GM19467 (cell line): ENCODE measurements around the gene SLC25A47.
"Not testable (repeated sequence)": the region's sequence is repeated elsewhere in the genome, so short reads cannot be mapped to it uniquely, and the experiment has no call there.

Source experiments
- ATAC-seq: cut with Tn5 transposase; IDR thresholded peaks from one replicate; pipeline ENCODE4 v1.9.1; 2021; ENCODE audit warnings: mild to moderate bottlenecking, moderate library complexity; ENCODE audit not compliant: unreplicated experiment

SLC25A47 gene

GRCh38 chr14:100289916-100290606 is 33.1 kb upstream of the SLC25A47 start:
- no peak for ATAC-seq

DNA sequence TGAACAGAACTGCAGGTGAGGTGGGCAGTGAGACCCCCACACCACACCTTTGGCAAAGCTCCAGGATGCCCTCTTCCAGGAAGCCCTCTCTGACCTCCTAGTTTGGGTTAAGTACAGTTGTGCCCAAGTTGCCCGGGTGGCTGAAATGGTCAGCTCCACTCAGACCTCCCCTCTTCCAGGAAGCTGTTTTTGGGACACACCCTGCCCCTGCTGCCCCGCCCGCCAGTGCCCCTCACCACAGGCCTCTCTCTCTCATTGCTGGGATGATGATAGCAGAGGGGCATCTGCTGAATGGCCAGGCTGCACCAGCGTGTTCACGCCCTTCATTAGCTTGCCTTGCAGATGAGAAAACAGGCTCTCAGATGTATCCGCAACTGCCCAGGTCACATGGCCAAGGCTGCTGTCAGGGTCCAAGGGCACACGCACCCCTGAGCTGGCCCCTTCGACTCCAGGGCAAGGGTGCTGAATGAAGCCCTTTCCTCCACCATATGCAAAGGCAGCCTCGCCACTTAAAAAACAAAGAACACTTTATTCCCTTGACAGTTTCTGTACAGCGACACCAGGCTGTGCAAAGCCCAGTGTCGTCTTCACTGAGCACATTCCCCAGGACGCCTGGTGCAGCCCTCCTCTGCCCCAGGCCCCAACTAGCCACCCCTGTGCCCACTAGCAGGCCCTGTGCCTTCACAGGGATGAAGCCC is 32.4 kb upstream of the SLC25A47 start:
- no peak for ATAC-seq

DNA sequence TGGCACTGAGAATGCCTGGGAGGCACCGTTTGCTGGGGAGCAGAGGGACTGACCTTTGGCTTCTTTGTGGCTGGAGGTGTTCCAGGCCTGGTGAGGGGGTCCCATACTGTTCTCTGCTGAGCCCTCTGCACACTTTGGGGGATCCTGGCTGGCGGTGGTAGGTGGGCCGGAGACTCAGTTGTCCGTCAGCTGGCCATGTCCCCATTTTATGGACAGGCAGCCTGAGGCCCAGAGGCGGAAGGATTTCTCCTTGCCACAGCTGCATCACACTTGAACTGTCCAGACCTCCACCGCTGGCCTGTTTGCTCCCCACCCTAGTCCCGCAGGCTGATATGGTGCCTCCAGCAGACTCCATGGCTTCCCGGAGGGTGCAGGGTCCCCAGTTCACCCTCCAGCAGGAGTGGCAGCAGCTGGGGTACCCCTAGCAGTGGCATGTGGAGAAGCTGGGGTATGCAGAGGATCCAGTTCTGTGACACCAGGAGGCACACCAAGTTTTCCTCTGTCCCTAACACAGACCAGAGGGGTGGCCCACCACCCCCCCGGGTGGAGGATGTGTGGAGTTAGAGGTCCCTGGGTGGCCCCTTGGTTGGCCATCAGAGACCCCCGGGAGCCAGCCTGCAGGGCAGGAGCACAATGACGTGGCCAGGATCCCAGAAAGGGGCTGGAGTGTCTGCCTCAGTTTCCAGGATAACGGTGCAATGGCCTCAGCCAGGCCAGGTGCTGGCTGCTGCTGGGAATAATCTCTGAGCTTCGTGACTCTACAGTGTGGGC is 31.6 kb upstream of the SLC25A47 start:
- ATAC-seq: no peak

DNA sequence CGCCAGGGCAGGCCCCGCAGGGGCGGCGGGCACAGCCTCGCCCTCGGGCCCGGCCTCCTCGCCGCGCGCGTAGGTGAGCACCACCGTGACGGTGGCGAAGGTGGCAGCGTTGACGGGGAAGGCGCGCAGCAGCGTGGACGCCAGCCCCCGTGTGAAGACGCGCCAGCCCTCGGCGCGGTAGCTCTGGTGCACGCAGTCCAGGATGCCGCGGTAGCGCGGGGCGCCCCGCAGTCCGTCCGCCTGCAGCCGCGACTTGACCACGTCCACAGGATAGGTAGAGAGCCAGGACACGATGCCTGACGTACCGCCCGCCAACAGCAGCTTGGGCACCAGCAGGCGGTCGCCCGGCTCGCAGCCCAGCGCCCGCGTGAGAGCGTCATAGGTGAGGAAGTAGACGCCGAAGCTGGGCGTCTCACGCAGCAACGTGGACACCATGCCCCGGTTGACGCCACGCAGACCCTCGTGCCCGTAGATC is 30.8 kb upstream of the SLC25A47 start:
- ATAC-seq: no peak

GRCh38 chr14:100292776-100293461 is 30.2 kb upstream of the SLC25A47 start:
- ATAC-seq: no peak

DNA sequence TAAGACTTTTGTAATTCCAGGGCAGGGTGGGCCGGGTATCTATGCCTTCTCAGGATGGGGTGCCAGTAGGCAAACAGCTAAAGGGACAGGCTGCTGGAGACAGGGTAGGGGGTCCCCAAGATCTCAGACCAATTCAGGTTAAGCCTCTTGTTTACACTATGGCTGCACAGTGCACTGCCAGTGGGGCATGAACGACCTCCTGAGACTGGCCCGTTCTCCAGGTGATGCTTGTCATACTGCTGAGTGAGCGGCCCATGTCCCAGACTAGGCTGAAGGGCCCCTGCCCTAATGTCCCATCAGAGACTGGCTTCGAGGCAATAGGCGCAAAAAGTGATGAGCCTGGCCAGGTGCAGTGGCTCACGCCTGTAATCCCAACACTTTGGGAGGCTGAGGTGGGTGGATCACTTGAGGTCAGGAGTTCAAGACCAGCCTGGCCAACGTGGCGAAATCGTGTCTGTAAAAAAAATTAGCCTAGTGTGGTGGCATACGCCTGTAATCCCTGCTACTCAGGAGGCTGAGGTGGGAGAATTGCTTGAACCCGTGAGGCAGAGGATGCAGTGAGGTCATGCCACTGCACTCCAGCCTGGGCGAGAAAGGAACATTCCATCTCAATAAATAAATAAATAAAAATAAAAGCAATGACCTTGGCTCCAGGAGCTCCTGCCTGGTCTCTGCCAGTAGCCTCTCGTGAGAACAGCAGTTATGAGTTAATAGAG is 29.5 kb upstream of the SLC25A47 start:
- no peak for ATAC-seq

- no peak for ATAC-seq
These were observed 28.8 kb upstream of the SLC25A47 start for GRCh38 chr14:100294213-100294962.

DNA sequence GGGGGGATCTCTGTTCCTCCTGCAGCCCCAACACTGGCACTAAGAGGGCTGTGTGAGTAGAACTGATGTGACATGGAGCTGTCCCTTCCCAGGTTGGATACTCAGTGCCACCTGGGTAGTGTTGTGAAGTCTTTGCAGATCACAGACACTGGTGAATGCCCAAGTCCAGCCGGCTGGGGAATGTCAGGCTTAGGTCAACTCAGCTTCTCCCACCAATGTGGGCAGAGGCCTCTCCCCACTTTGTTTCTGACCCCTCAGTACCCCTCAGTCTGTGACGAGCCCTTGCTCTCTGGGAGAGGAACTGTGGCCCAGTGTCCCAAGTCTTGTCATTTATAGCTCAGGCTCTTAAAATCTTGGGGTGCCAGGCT is 28.2 kb upstream of the SLC25A47 start:
- no peak for ATAC-seq

GRCh38 chr14:100295376-100296105 is 27.6 kb upstream of the SLC25A47 start:
- no peak for ATAC-seq

- ATAC-seq: no peak
These were observed 27.0 kb upstream of the SLC25A47 start for GRCh38 chr14:100296106-100296651.

- not testable (repeated sequence) for ATAC-seq
These were observed 26.4 kb upstream of the SLC25A47 start for GRCh38 chr14:100296729-100297128.

GRCh38 chr14:100297320-100298300 is 25.5 kb upstream of the SLC25A47 start:
- peak; percentile 72 for ATAC-seq

DNA sequence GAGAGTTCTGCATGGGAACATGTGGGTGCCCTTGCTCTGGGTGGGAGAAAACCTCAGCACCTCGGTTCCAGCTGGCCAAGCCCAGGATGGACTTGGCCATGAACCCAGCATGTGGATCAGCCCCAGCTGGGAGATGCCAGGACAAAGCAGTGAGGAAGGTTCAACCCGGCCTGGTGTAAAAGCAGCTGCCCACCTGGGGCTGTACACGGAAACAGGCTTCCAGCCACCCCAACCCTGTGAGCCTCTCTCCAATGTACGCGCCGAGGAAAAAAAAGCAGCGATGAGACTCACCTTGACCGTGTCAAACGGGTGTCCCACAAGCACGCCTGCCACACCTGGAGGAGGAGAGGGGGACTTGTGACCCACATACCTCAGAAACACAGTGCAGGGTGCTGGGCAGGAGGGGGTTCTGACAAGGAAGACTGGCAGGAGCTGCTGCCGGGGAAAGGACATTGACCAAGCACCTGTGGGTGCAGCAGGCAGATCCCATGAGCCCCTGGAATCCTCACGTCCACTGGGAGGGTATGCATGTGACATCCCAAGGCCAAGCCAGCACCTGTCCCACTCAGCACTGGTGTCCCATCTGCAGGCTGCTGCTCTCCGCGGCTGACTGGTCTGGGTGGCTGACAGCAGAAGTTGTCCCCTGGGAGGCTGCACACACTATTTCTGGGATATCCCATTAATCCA is 24.4 kb upstream of the SLC25A47 start:
- ATAC-seq: no peak

DNA sequence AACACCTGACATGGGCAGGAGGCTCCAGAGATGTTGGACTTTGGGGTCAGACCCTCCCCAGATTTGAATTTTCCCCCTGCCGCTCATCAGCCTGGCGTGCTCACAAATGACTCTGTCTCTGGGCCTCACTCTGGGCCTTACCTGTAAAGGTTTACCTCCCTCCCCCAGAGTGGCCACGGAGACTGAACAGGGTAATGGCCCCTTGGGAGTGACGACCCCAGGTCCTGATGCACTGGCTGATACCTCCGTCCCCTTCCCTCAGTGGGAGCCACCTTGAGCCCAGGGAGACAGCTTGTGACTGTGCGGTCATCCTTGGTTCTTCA is 23.9 kb upstream of the SLC25A47 start:
- no peak for ATAC-seq

- ATAC-seq: no peak
These were observed 20.5 kb upstream of the SLC25A47 start for GRCh38 chr14:100302616-100303015.

DNA sequence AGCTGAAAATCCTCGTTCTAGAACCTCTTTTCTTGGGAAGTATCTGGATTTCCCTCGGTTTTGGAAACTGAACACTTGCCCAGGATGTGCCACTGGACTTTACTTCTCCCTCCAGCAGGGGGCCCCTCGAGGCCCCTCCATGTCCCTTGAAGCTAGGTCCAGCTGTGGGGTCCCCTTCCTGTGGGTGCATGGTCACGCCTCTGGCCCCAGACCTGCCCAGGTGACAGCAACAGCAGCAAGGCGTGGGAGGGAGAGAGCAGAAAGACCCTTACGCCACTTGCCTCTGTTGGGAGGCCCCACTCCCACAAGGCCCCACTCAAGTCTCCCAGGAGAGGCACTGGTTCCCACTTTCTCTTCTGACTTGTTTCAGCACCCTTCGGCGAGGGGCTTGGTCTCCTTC is 20.0 kb upstream of the SLC25A47 start:
- no peak for ATAC-seq

GRCh38 chr14:100303925-100304324 is 19.2 kb upstream of the SLC25A47 start:
- no peak for ATAC-seq
